ENCODE data around the gene AUTS2. TPM values are rescaled to one million over a fixed set of nuclear protein-coding genes. Genes with fewer than 3 reads are reported as not detected.

The AUTS2 gene
- polyA plus RNA-seq, 1 experiment, result 0.54 TPM

DNA sequence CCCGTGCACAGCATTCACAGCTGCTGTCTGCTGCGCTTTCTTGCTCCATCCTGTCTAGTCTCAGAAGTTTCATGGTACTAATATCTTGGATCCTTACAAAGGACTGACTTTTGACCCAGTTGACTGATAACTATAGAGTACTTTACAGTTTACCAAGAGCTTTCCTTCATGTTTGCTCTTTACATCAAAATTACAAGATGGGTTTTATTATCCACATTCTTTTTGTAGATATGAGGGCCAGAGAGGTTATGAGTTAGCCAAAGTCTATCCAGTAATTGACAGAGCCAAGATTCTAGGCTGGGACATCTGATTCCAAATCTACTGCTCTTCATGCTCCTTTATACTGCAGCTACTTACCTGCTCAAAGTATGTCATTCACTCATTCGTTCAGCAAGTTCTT is 218.2 kb downstream of the AUTS2 start:
- no peaks in the 10 kb centered on the region for H3K27me3 ChIP-seq (ENCODE audit: control insufficient read depth, insufficient read depth, low read length)
- no peak for DNase-seq (ENCODE audit: low read depth)
- H3K36me3 ChIP-seq (ENCODE audit: control insufficient read depth, insufficient read depth, low read length), result no peaks in the 10 kb centered on the region
- TF ChIP-seq, protein P1, sequence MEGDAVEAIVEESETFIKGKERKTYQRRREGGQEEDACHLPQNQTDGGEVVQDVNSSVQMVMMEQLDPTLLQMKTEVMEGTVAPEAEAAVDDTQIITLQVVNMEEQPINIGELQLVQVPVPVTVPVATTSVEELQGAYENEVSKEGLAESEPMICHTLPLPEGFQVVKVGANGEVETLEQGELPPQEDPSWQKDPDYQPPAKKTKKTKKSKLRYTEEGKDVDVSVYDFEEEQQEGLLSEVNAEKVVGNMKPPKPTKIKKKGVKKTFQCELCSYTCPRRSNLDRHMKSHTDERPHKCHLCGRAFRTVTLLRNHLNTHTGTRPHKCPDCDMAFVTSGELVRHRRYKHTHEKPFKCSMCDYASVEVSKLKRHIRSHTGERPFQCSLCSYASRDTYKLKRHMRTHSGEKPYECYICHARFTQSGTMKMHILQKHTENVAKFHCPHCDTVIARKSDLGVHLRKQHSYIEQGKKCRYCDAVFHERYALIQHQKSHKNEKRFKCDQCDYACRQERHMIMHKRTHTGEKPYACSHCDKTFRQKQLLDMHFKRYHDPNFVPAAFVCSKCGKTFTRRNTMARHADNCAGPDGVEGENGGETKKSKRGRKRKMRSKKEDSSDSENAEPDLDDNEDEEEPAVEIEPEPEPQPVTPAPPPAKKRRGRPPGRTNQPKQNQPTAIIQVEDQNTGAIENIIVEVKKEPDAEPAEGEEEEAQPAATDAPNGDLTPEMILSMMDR (IDR thresholded peaks at IDR 0.05; ENCODE audit: insufficient read depth, low read depth, low read length), result no peak
- ChIA-PET POLR2A (no interaction called here), CTCF (interaction anchor here (1.3 kb wide), 2 partner anchors 10 to 17 kb away, joined by 3 read pairs; no protein-coding TSS in a partner anchor)
- no peak overlapping the region for H3K4me3 ChIP-seq (ENCODE audit: low read depth, low read length)

DNA sequence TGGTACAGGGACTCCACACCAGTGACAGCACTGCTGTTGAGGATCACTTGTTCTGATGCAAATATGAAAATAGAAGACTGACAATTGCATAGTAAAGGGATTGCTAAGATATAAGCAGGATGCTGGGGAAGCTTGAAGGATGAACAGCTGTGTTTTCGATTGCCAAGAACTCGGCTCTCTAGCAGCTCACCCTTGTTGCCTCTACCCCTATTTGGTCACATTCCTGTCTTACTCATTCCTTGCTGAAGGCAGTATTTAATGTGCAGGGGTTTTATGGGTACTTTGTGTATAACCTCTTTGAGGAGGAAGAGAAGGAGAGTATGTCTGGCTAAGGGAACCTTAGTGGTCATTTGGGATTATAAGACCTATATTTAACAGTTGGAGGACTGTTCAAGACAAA is 218.8 kb downstream of the AUTS2 start:
- ChIA-PET POLR2A (no interaction called here), CTCF (interaction anchor here (1.3 kb wide), 1 partner anchor 18 kb away, joined by 3 read pairs; no protein-coding TSS in a partner anchor)
- H3K36me3 ChIP-seq (ENCODE audit: control insufficient read depth, insufficient read depth, low read length), result no peaks in the 10 kb centered on the region
- no peaks in the 10 kb centered on the region for H3K27me3 ChIP-seq (ENCODE audit: control insufficient read depth, insufficient read depth, low read length)
- TF ChIP-seq, protein P1 (IDR thresholded peaks at IDR 0.05; ENCODE audit: insufficient read depth, low read depth, low read length), result no peak
- H3K4me3 ChIP-seq (ENCODE audit: low read depth, low read length), result no peak overlapping the region
- no peak for DNase-seq (ENCODE audit: low read depth)

DNA sequence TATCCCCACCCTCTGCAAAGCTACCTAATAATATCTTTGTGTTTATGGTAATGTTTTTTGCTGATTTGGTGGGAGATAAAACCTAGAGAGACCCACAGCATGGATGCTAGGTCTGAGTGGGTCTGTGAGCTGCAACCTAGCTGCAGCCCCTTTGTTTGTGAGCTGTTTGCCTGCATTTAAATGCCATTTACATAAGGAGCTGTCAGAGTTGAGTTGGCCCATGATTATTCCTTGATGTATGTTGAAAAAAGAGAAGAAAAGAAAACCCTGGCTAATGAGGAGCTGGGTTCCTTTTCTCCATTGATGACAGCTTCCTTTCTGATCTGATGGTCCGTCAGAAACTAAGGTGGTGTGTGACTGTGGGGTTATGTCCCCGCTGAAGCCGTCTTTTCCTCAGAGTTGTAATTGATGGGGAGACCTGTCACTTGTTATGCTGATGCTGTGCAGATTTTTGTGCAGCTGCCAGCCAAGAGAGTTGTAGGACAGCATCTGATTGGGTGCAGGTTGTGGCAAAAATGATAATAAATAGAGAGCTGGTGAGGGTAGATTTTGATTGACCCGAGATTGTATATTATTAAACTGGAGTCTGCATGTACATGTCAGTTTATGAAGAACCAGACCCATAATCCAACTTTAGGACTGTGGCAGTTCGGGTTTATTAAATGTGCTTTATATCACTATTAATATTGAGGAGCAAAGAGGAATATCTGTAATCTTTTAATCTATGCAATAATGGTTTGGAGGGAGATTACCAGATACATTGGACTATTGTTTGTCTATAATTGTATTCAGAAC is 219.8 kb downstream of the AUTS2 start:
- Histone ChIP-seq H3K36me3 (ENCODE audit: control insufficient read depth, insufficient read depth, low read length) (no peaks in the 10 kb centered on the region), H3K27me3 (ENCODE audit: control insufficient read depth, insufficient read depth, low read length) (no peaks in the 10 kb centered on the region), H3K4me3 (ENCODE audit: low read depth, low read length) (no peak overlapping the region)
- CTCF ChIA-PET, result no interaction called here
- POLR2A ChIA-PET, result no interaction called here
- DNase-seq (ENCODE audit: low read depth), result no peak
- TF ChIP-seq, protein P1 (IDR thresholded peaks at IDR 0.05; ENCODE audit: insufficient read depth, low read depth, low read length), result no peak

DNA sequence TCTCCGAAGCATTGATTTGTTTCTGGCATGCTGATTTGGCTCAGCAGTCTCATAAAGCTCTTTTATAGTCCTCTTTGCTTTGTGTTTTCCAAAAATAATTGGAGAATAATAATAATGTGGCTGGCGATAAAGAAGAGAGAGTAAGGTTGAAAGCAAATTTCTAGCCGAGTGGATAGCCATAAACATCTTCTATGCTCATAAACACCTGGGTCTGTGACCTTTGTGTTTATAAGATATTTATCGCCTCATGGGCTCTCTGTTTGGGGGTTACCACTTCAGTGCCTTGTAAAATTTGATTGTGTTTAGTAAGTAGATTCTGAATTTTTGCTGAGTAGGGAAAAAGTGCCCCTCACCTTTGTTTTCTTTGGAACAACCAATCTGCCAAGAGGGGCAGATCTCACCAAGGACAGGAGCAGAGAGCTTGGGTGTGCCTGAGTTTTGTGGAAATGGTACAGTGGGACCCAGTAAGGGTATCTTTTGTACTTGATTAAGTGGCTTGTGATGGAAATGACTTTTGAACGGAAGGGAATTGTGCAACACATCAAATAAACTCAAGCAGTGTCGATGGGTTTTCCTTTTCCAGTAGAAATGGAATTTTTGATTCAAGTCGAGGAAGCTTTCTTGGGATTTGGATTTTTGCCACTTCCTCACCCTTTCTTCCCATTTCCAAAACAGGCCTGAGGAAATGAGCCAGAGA is 220.5 kb downstream of the AUTS2 start:
- no peaks in the 10 kb centered on the region for H3K27me3 ChIP-seq (ENCODE audit: control insufficient read depth, insufficient read depth, low read length)
- ChIA-PET CTCF (no interaction called here), POLR2A (no interaction called here)
- H3K4me3 ChIP-seq (ENCODE audit: low read depth, low read length), result no peak overlapping the region
- TF ChIP-seq, protein P1 (IDR thresholded peaks at IDR 0.05; ENCODE audit: insufficient read depth, low read depth, low read length), result no peak
- DNase-seq (ENCODE audit: low read depth), result no peak
- H3K36me3 ChIP-seq (ENCODE audit: control insufficient read depth, insufficient read depth, low read length), result no peaks in the 10 kb centered on the region

DNA sequence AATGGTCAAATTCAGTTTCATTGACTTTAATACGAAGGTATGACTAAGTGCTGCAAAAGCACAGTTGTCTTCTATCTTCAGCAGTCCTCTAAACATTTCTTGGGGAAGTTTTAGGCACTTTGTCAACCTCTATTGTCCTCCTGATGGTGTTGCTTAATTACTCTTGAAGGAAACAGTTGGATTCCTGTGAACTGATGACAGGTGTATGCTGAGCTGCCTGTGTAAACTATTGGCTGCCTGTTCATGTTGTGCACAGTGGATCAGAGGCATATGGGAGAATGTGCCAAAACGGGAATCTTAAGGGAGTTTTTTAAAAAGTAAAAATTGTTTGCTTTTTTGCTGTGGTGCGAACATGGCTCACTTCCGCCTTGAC is 221.0 kb downstream of the AUTS2 start:
- TF ChIP-seq, protein P1 (IDR thresholded peaks at IDR 0.05; ENCODE audit: insufficient read depth, low read depth, low read length), result no peak
- no peak for DNase-seq (ENCODE audit: low read depth)
- CTCF ChIA-PET, result no interaction called here
- H3K36me3 ChIP-seq (ENCODE audit: control insufficient read depth, insufficient read depth, low read length), result no peaks in the 10 kb centered on the region
- no peak overlapping the region for H3K4me3 ChIP-seq (ENCODE audit: low read depth, low read length)
- POLR2A ChIA-PET, result no interaction called here
- H3K27me3 ChIP-seq (ENCODE audit: control insufficient read depth, insufficient read depth, low read length), result no peaks in the 10 kb centered on the region

Measured in BJ (cell line).